Hypothalamus (tissue), 51 donors: ENCODE data around the gene CHMP3.
"Not testable (repeated sequence)": the region's sequence is repeated elsewhere in the genome, so short reads cannot be mapped to it uniquely, and the experiment has no call there.

Experiments
- DNase-seq, 51 donors: peaks; one replicate each; lab custom pipeline; 2025; lab: John Stamatoyannopoulos, UW

Gene CHMP3

GRCh38 chr2:86549963-86550725 is 13.1 kb downstream of the CHMP3 start:
- DNase-seq = not testable (repeated sequence)

GRCh38 chr2:86549440-86549839 is 13.8 kb downstream of the CHMP3 start:
- DNase-seq = not testable (repeated sequence)

GRCh38 chr2:86548913-86549396 is 14.3 kb downstream of the CHMP3 start:
- DNase-seq = not testable (repeated sequence)

GRCh38 chr2:86548165-86548912 is 14.9 kb downstream of the CHMP3 start:
- DNase-seq = not testable (repeated sequence)

GRCh38 chr2:86545296-86545924 is 17.8 kb downstream of the CHMP3 start:
- DNase-seq = not testable (repeated sequence)

GRCh38 chr2:86544278-86545099 is 18.8 kb downstream of the CHMP3 start:
- not testable (repeated sequence) for DNase-seq

- no peak for DNase-seq
Measured at GRCh38 chr2:86543793-86544192, 19.4 kb downstream of the CHMP3 start.

GRCh38 chr2:86543335-86543734 is 19.9 kb downstream of the CHMP3 start:
- DNase-seq = no peak

GRCh38 chr2:86542814-86543213 is 20.4 kb downstream of the CHMP3 start:
- DNase-seq = no peak

GRCh38 chr2:86541334-86541733 is 21.9 kb downstream of the CHMP3 start:
- DNase-seq = no peak

- DNase-seq = no peak
Measured at GRCh38 chr2:86533589-86533988, 29.7 kb downstream of the CHMP3 start.

- no peak for DNase-seq
Measured at GRCh38 chr2:86525421-86526340, 37.6 kb downstream of the CHMP3 start.

GRCh38 chr2:86523491-86523890 is 39.8 kb downstream of the CHMP3 start:
- no peak for DNase-seq

- no peak for DNase-seq
Measured at GRCh38 chr2:86522711-86523110, 40.5 kb downstream of the CHMP3 start.

- DNase-seq = no peak
Measured at GRCh38 chr2:86521922-86522321, 41.3 kb downstream of the CHMP3 start.

GRCh38 chr2:86520153-86520552 is 43.1 kb downstream of the CHMP3 start:
- no peak for DNase-seq

- no peak for DNase-seq
Measured at GRCh38 chr2:86519349-86519748, 43.9 kb downstream of the CHMP3 start.

GRCh38 chr2:86518481-86518880 is 44.8 kb downstream of the CHMP3 start:
- DNase-seq = peak in 27 of 51 donors; percentile 0 to 48 (median 9)

- DNase-seq = no peak
Measured at GRCh38 chr2:86513948-86514660, 49.1 kb downstream of the CHMP3 start.
